ENCODE results near the gene EIPR1.
A peak's percentile ranks its signal among the peaks of the same experiment; 100 is the strongest.

The EIPR1 gene

DNA sequence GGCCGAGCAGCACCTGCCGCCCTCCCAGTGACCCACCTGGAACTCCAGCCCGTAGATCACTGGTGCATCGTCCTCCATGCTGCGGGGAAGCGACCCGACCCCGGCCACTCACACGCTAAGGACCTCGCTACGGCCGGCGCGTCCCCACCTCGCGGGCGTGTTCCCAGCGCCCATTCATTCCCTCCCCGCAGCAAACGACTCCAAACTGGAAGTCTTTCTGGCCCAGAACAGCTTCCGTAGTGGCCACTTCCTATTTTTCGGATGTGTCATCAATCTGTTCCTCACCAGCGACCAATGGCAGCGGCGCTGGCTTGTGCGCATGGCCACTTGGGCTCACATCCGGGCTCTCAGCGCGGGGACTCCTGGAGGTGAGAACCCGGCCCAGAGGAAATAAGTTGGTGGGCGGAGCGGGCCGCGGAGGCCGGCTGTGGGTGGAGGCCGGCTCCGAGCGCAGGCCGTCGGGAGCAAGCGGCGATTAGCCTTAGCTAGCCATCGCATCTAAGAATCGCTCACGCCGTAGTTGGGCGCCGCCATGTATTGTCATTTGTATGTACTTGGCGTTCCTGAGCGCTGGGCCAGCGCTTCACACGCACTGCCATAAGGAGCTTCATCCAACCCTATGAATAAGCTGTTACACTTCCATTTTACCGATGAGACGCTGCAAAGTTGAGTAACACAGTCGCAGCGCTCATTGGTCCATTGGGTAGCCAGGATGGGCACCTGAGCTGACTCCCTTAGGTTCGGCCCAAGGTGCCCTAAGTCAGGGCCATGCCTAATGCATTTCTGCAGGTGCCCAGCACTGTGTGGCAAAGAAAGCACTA, at the start of gene EIPR1:
TSS of gene EIPR1 (minus strand) at position 207 of the 821 bp plus-strand sequence. CDS start at position 78, 129 bp downstream.
- DNase-seq (ENCODE audit: low read depth), result peak; percentile 94

DNA sequence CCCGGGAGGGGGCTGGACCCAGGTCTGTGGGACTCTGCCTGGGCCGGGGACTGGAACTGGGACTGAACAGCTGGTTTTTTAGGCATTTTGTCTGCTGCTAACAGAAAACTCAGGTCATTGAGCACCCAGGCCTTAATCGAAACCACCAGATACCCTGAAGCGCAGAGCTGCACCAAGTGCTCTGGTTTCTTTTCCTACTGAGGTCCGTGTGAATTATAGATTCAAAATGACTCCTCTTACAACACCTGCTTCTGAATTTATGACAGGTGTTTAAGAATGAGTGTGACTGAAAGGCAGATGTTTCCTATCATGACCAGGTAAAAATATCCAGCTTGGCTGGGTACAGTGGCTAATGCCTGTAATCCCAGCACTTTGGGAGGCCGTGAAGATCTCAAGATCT, 49.7 kb upstream of the EIPR1 start:
- DNase-seq (ENCODE audit: low read depth), result no peak

- DNase-seq (ENCODE audit: low read depth), result no peak
These were observed 49.0 kb upstream of the EIPR1 start for GRCh38 chr2:3426615-3427014.

DNA sequence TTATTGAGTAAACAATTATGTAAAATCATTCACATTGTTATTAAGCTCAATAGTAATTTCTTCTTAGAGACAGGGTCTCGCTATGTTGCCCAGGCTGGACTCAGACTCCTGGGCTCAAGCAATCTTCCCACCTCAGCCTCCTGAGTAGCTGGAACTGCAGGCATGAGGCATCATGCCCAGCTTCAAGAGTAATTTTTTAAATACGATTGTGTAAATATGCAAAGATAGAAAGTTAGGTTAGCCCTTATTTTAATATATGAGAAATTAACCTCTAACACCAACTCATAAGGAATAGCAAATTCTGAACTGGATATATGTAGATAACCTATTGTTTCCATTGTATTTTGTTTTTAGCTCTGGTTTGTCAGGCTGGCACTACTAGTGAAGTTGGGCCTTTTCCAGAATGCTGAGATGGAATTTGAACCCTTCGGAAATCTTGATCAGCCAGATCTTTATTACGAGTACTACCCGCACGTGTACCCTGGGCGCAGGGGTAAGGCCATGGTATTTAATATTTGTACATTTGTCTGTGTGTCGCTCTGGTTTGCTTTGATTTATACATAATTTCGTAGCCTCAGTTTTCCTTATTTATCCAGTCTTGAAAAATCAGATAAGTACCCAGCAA, 46.7 kb upstream of the EIPR1 start:
- no peak for DNase-seq (ENCODE audit: low read depth)

DNA sequence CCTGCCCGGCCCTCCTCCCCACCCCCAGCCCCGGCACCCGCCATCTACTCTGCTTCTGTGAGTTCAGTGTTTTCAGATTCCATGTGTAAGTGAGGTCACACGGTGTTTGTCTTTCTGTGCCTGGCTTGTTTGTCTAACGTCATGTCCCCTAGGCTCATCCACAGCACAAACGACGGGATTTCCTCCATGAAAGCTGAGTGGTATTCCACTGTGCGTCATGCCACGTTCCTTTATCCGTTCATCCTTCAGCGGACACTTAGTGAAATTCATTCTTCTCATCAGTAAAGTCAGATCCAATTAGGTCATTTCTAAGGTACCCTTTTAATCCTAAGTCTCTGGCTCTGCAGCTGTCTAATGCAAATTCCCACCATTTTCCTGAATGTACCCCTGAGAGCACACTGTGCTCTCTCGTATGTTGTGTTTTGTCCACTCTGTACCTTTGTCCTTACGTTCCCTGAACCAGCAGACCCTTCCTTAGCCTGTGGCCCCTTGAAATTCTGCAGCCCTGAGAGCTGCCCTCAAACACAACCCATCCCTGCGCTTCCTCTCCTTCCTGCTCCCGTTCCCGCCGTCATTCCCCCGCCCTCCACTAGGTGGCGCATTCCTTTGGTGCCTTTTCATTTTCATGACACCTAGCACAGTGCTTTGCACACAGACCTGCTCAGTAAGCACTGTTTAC, 46.0 kb upstream of the EIPR1 start:
- DNase-seq (ENCODE audit: low read depth), result peak; percentile 63

- DNase-seq (ENCODE audit: low read depth), result no peak
These were observed 44.7 kb upstream of the EIPR1 start for GRCh38 chr2:3422161-3422779.

DNA sequence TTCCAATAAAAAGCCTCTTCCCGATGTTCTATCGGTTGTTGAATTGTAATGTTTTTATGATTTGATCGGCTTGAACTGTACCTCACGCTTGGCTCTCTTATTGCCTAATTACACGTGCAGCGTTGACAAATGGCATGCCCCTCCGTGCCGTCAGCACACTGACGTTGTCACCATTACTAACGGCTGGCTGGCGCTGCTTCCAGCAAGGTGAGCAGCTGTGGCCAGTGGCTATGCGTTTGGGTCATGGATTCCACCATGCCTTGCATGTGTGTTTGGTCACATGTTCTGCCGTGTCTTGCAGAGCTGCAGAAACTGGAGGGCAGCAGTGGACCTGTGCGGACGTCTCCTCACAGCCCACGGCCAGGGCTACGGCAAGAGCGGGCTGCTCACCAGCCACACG, 44.0 kb upstream of the EIPR1 start:
- no peak for DNase-seq (ENCODE audit: low read depth)

GRCh38 chr2:3420769-3421397, 43.3 kb upstream of the EIPR1 start:
- no peak for DNase-seq (ENCODE audit: low read depth)

- DNase-seq (ENCODE audit: low read depth), result no peak
These were observed 42.6 kb upstream of the EIPR1 start for GRCh38 chr2:3420076-3420768.

- no peak for DNase-seq (ENCODE audit: low read depth)
These were observed 41.3 kb upstream of the EIPR1 start for GRCh38 chr2:3418766-3419404.

GRCh38 chr2:3414133-3414860, 36.7 kb upstream of the EIPR1 start:
- DNase-seq (ENCODE audit: low read depth), result no peak

GRCh38 chr2:3413697-3414096, 36.1 kb upstream of the EIPR1 start:
- DNase-seq (ENCODE audit: low read depth), result no peak

DNA sequence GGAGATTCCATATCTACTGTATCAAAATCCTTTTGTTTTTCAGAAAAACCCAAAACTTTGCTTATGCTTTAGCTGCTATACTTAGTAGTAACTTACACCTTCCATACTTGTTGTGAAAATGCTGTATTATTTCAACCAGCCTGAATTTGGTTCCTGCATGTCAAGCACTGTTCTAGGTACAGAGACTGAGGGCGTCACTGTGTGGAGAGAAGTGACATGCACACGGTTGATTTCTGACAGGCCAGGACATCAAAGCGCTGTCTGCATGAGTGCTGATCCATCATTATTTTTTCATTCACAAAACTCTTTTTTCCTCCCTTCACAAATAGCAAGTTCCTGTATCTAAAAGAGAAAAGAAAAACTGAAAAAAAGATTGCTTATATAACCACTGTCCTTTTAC, 33.5 kb upstream of the EIPR1 start:
- DNase-seq (ENCODE audit: low read depth), result no peak

DNA sequence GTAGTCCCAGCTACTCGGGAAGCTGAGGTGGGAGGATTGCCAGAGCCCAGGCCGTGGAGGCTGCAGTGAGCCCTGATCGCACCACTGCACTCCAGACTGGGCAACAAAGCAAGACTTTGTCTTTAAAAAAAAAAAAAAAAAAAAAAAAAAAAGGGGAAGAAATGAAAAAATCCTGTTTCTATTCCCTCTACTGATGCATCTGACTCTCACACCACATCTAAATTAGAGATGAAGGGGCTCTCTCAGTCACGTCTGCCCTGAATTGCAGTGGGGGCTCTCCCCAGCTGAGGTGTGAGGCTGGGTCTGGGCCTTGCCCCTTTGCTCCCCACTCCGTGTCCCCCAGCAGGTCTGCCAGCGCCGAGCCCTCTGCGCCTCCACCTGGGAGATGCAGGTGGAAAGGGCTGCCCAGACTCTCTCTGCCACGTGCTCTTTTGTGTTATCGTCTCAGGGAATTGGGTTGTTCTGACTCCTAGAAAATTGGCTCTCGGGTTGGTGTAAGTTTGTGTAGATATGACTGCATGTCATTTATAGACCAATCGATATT, 32.1 kb upstream of the EIPR1 start:
- no peak for DNase-seq (ENCODE audit: low read depth)

DNA sequence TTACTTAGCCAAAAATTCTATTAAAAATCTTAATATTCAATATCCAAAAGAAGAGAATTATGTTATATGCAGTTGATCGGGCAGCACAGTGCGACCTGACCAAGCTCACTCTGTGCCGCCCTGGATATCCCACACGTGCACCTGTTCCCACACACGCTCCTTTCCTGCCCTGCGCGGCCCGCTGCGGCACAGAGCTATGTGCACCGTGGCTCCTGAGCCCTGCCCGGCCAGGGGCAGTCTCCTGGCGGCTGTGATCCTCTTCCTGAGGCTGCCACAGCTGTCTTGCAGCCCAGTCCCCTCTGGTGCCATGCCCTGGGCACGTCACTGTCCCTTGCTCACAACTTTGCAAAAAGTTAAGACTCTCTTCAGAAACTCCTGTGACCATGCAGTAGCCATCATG, 31.2 kb upstream of the EIPR1 start:
- no peak for DNase-seq (ENCODE audit: low read depth)

GRCh38 chr2:3406501-3406900, 28.9 kb upstream of the EIPR1 start:
- DNase-seq (ENCODE audit: low read depth), result no peak

- no peak for DNase-seq (ENCODE audit: low read depth)
These were observed 28.3 kb upstream of the EIPR1 start for GRCh38 chr2:3405876-3406275.

DNA sequence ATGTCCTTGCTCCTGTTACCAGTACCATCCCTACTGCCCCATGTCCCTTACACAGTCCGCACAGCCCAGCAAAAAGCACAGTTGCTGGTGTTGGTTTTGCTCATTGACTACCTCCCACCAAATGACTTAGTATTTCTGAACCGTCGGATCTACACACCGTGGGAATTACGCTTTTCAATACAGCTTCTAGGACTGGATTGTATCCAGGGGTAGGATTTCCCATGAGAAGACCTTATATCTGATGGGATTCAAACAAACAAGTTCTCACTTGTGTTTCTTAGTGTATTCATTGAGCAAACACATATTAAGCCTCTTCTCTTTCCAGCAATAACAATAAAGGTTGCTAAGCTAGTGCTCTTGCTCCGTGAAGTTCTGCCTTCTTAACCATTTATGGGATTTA, 27.7 kb upstream of the EIPR1 start:
- DNase-seq (ENCODE audit: low read depth), result no peak

DNA sequence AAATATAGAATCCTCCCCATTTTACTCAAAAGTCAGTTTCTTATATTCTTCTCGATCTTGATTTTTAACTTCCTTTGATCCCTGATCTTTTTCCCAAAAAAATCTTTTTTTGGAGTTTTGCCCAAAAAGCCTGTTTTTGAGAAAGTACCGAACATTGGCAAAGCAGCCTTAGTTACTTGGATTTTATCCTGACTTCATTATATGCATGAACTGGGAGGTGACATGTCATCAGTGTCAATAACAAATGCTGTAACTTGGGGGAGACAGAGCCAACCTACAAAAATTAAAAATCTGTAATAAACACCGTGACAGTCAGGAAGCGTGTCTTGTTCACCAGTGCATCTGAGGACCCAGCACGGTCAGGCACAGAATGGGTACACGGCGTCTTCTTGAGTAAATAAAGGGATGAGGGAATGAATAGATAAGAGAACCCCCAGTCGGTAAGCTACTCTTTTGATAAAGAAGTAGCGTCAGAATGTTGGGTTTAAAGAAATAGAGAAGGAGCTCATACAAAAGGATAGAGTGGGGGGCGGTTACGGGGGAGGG, 26.8 kb upstream of the EIPR1 start:
- no peak for DNase-seq (ENCODE audit: low read depth)
